C4-2B (cell line): ENCODE data around the gene TAAR1.

Experiments used
- ZFX ChIP-seq: fragments of 450-650 bp; IDR thresholded peaks from 2 replicates; pipeline ENCODE4 v1.6.1; 2017
- TF ChIP-seq, protein P1 (sequence below): fragments of 450-650 bp; conservative IDR thresholded peaks from 2 replicates; pipeline ENCODE4 v1.5.1; 2017; ENCODE audit warnings: mild to moderate bottlenecking

DNA sequence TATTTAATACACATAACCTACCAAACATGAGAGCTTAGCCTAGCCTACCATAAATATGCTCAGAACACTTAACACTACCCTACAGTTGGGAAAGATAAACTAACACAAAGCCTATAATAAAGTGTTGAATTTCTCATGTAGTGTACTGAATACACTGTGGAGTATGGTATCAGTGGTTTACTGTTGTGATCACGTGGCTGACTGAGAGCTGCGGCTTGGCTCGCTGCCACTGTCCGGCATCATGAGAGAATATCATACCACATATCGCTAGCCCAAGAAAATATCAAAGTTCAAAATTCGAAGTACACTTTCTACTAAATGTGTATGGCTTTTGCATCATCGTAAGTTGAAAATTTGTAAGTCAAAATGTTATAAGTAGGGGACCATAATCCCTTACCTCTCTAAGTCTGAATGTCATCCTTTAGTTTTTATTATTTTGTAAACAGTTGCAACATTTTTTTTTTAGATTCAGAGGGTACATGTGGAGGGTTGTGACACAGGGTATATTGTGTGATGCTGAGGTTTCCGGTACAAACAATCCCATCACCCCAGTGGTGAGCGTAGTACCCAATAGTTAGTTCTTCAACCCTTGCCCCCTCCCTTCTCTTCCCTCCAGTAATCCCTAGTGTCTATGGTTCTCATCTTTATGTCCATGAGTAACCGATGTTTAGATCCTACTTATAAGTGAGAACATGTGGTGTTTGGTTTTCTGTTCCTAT, 14.6 kb upstream of the TAAR1 start:
- TF ChIP-seq, protein P1, sequence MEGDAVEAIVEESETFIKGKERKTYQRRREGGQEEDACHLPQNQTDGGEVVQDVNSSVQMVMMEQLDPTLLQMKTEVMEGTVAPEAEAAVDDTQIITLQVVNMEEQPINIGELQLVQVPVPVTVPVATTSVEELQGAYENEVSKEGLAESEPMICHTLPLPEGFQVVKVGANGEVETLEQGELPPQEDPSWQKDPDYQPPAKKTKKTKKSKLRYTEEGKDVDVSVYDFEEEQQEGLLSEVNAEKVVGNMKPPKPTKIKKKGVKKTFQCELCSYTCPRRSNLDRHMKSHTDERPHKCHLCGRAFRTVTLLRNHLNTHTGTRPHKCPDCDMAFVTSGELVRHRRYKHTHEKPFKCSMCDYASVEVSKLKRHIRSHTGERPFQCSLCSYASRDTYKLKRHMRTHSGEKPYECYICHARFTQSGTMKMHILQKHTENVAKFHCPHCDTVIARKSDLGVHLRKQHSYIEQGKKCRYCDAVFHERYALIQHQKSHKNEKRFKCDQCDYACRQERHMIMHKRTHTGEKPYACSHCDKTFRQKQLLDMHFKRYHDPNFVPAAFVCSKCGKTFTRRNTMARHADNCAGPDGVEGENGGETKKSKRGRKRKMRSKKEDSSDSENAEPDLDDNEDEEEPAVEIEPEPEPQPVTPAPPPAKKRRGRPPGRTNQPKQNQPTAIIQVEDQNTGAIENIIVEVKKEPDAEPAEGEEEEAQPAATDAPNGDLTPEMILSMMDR: no peak
- TF ChIP-seq ZFX: no peak
